ENCODE data around the gene CSTF2. TPM values are rescaled to one million over a fixed set of nuclear protein-coding genes. Genes with fewer than 3 reads are reported as not detected.

CSTF2 gene
- total RNA-seq, 3 donors from 2014 or later (not counting 1 experiment from before 2014, with no cell fraction given): 6.6 to 9.5 (median 8.3) TPM

GRCh38 chrX:100880368-100880767 lies 60.2 kb downstream of the CSTF2 start:
- intact Hi-C loops (cut with micrococcal nuclease): no loop called here
- no peaks in the 10 kb centered on the region for H3K9me3 Mint-ChIP-seq
- H3K4me3 Mint-ChIP-seq: no peak overlapping the region
- Histone ChIP-seq H3K4me1 (ENCODE audit: control insufficient read depth, insufficient read depth, low read length) (no peaks in the 10 kb centered on the region), H3K27me3 (ENCODE audit: control insufficient read depth, insufficient read depth, low read length) (no peaks in the 10 kb centered on the region), H3K36me3 (ENCODE audit: control insufficient read depth, insufficient read depth, low read length) (no peaks in the 10 kb centered on the region), H3K9me3 (ENCODE audit: control insufficient read depth, insufficient read depth, low read length) (no peaks in the 10 kb centered on the region), H3K27ac (ENCODE audit: low read length) (no peak overlapping the region), H3K4me3 (ENCODE audit: low read length) (no peak overlapping the region)
- no peak for TF ChIP-seq CTCF (IDR thresholded peaks at IDR 0.05)
- WGBS (ENCODE audit: insufficient coverage): 89% methylated on average over 1 of the region's 2 CpGs
- ATAC-seq (no peak), DNase-seq (no peak)
- no peaks in the 10 kb centered on the region for H3K36me3 Mint-ChIP-seq
- no peak overlapping the region for H3K27ac Mint-ChIP-seq
- H3K27me3 Mint-ChIP-seq (ENCODE audit: low read depth in 2 of 2): peaks cover 8 to 20% of the 10 kb centered on the region in 2 donors
- H3K4me1 Mint-ChIP-seq: no peaks in the 10 kb centered on the region

DNA sequence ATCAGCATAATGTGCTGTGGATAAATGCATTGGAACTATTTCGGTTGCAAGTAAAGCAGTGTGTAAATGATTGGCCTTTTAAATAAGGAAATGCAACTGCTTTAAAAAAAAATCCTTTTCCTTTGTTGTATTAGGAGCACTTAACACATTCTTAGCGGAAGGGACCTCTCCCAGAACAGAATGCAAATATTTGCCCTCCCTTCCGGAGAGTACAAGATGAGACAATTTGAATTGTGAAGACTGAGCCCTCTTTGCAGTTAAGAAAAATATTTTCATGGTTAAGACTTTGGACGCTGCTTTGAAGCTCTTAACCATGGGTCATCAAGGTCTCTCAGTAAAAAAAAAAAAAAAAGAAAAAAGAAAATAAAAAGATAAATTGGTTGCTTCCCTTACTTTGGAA lies 63.5 kb downstream of the CSTF2 start:
- Mint-ChIP-seq H3K36me3 (no peaks in the 10 kb centered on the region), H3K4me1 (no peaks in the 10 kb centered on the region), H3K9me3 (no peaks in the 10 kb centered on the region), H3K27ac (no peak overlapping the region), H3K27me3 (ENCODE audit: low read depth in 2 of 2) (peaks cover 3 to 11% of the 10 kb centered on the region in 2 donors), H3K4me3 (no peak overlapping the region)
- no peak for TF ChIP-seq CTCF (IDR thresholded peaks at IDR 0.05)
- Histone ChIP-seq H3K36me3 (ENCODE audit: control insufficient read depth, insufficient read depth, low read length) (no peaks in the 10 kb centered on the region), H3K9me3 (ENCODE audit: control insufficient read depth, insufficient read depth, low read length) (no peaks in the 10 kb centered on the region), H3K4me1 (ENCODE audit: control insufficient read depth, insufficient read depth, low read length) (no peaks in the 10 kb centered on the region), H3K4me3 (ENCODE audit: low read length) (no peak overlapping the region), H3K27ac (ENCODE audit: low read length) (no peak overlapping the region), H3K27me3 (ENCODE audit: control insufficient read depth, insufficient read depth, low read length) (no peaks in the 10 kb centered on the region)
- no peak for DNase-seq
- 86% methylated on average over 1 of the region's 4 CpGs for WGBS (ENCODE audit: insufficient coverage)
- intact Hi-C loops (cut with micrococcal nuclease): no loop called here
- ATAC-seq: no peak

Other genes starting within 250 kb of the CSTF2 start
- gene TNMD, start 235.5 kb upstream of the CSTF2 start, total RNA-seq: not detected
- gene TSPAN6, start 183.6 kb upstream of the CSTF2 start, total RNA-seq: not detected
- gene SRPX2, start 176.2 kb upstream of the CSTF2 start, total RNA-seq: not detected
- under 1 TPM in 2 of 3 donors, not detected in 1; 0.30 to 0.85 TPM for gene SYTL4, start 88.3 kb upstream of the CSTF2 start, total RNA-seq
- gene NOX1, start 54.0 kb downstream of the CSTF2 start, total RNA-seq: not detected
- under 1 TPM in 2 of 3 donors, not detected in 1; 0.20 to 0.38 TPM for gene XKRX, start 108.5 kb downstream of the CSTF2 start, total RNA-seq
- not detected for gene ARL13A, start 149.3 kb downstream of the CSTF2 start, total RNA-seq
- gene TRMT2B, start 231.7 kb downstream of the CSTF2 start, total RNA-seq: 10 to 100 TPM; 31.2 to 37.1 (median 36.7) TPM